ENCODE data around the gene C9orf43. TPM values are rescaled to one million over a fixed set of nuclear protein-coding genes. Genes with fewer than 3 reads are reported as not detected.
"Not testable (repeated sequence)": the region's sequence is repeated elsewhere in the genome, so short reads cannot be mapped to it uniquely, and the experiment has no call there.

Gene C9orf43
- total RNA-seq, 1 donor from 2014 or later = 0.24 TPM

DNA sequence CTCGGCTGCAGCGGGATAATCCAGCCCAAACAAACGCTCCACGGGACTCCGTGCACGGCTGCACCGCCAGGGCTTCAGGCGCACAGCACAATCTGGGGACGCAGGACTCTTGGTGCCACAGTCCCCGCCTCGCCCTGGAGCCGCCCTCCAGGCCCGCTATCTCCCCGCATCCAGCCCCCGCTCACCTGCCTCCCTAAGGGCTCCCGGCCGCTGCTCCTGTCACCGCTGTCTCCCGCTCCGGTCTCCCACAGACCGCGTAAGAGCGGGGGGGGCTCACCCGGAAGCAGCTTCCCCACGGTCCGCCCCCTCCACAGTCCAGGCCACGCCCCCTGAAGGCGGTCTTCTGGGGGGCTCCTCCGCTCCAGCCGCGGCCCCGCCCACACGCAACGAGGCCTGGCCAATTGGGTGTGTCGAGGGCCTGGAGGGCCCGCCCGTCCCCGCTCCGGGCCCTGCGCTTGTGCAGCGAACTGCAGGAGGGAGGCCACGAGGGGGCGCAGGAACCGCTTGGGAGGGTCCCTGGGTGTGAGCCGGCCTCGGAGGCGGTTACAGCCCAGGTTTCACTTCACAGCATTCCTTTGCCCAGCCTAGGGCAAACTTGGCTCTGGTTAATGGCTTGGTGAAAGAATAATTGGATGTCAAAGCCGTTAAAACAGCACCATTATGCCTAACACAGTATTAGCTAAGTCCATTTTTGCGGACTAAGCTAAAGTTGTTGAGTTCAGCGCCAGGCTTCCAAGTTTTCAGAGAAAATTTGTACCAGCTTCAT is 9.3 kb upstream of the C9orf43 start, which contains the start of gene ALAD:
Gene ALAD (minus strand): TSS at position 258 of the 766 bp plus-strand sequence. CDS start 7,725 bp downstream, outside the sequence.
- ATAC-seq = peak; percentile 99
- DNase-seq (ENCODE audit: missing footprints) = peak; percentile 100
- intact Hi-C loops (cut with DNase I) = loop anchor here (2.0 to 10.0 kb wide), 5 partner anchors 90 to 256 kb away; partner anchors contain the start of genes CDC26, PRPF4 and SLC31A2

DNA sequence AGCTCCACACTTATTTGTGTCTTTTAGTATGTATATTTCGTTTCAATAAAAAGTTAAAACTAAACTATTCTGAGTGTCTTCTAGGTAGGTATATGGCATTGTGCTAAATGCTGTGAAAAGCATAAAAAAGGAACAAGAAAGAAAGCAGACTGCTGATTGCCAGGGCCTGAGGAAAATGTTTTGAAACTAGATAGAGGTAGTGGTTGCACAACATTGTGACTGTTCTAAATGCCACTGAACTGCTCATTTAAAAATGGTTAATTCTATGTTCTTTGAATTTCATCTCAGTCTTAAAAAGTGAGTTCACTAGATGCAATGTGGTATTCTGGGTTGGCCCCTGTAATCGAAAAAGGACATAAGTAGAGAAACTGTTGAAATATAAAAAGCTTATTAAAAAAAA is 6.9 kb upstream of the C9orf43 start:
- intact Hi-C loops (cut with DNase I) = loop anchor here (5.0 to 10.0 kb wide), 3 partner anchors 184 to 254 kb away; partner anchors contain the start of gene SLC31A2
- DNase-seq (ENCODE audit: missing footprints) = no peak
- no peak for ATAC-seq

- not testable (repeated sequence) for DNase-seq (ENCODE audit: missing footprints); ATAC-seq
- intact Hi-C loops (cut with DNase I) = loop anchor here (10.0 kb wide), 1 partner anchor 252 kb away; the partner anchor contains the start of gene SLC31A2
These were observed 4.2 kb upstream of the C9orf43 start for GRCh38 chr9:113406353-113406752.

GRCh38 chr9:113406873-113407511 is 3.6 kb upstream of the C9orf43 start:
- intact Hi-C loops (cut with DNase I) = loop anchor here (1.0 to 10.0 kb wide), 2 partner anchors 98 to 252 kb away; partner anchors contain the start of gene SLC31A2
- not testable (repeated sequence) for DNase-seq (ENCODE audit: missing footprints); ATAC-seq

GRCh38 chr9:113409481-113409880 is 1.1 kb upstream of the C9orf43 start:
- DNase-seq (ENCODE audit: missing footprints) = no peak
- intact Hi-C loops (cut with DNase I) = loop anchor here (10.0 kb wide), 1 partner anchor 255 kb away; the partner anchor contains the start of gene SLC31A2
- no peak for ATAC-seq

- DNase-seq (ENCODE audit: missing footprints) (no peak), ATAC-seq (no peak)
- intact Hi-C loops (cut with DNase I) = loop anchor here (10.0 kb wide), 2 partner anchors 255 to 475 kb away; partner anchors contain the start of gene SLC31A2
These were observed 702 bp upstream of the C9orf43 start for GRCh38 chr9:113409883-113410206.

DNA sequence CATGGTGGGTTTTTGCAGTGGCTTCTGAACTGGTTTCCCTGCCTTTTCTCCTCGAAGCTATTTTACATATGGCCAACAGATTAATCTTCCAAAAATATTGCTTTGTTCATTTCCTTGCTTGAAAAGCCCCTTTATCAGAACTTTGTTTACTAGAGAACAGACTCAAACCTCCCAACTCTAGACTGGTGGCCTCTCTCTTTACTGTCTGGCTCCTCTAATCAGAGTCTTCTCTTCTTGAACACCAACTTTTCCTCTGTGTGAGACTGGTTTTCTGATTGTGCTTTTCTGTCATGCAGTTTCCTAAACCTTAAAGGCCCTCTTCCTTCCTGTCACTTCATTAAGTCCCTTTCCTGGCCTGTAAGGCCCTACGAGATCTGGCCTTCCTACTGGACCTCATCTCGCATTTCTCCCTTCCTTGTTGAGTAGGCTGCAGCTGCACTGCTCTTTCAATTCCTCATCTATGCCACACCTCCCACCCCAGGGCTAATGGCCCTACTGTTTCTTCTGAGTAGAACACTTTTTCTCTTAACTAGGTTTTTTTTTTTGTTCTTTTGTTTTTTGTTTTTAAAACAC is 5.7 kb downstream of the C9orf43 start:
- ATAC-seq = peak; percentile 68
- intact Hi-C loops (cut with DNase I) = loop anchor here (10.0 kb wide), 1 partner anchor 469 kb away; no protein-coding TSS in a partner anchor

DNA sequence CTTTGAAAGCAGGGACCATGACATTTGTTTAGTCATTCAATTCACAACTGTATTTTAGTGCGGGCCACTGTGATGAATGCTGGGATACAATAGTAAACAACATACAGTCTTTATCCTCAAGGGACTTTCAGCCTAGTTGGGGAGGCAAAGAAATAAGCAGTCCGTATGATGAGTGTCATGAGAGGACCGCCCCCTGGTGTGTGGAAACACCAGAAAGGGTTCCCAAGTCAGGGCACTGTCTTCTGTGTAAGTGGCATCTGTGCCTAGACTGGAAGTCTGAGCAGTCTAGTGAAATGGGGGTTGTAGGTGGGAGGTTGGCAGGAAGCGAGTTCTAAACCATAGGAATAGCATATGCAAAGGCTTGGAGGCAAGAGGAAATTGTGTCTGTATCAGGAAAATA is 6.8 kb downstream of the C9orf43 start:
- intact Hi-C loops (cut with DNase I) = loop anchor here (10.0 kb wide), 1 partner anchor 467 kb away; no protein-coding TSS in a partner anchor
- ATAC-seq = no peak
- DNase-seq (ENCODE audit: missing footprints) = no peak

More for the DNA sequence above, 5.7 kb downstream of the C9orf43 start:
- no peak for DNase-seq (ENCODE audit: missing footprints)

DNA sequence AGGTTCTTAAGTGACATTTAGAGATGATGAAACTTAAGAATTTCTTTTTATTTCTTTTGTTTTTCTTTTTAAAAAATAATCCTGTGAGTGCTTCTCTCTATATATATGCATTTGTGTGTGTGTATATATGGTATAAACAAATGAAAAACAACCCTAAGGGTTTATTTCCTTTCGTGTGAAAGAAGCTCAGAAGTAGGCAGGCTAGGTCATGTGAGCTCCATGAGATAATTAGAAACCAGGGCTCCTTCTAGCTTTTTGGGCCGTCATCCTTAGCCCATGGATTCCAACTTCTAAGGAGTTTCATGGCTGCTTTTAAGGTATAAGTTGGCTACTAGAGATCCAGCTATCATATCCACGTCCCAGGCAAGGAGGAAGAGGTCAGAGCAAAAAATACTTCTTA is 11.2 kb downstream of the C9orf43 start:
- ATAC-seq (no peak), DNase-seq (ENCODE audit: missing footprints) (no peak)
- intact Hi-C loops (cut with DNase I) = no loop called here

DNA sequence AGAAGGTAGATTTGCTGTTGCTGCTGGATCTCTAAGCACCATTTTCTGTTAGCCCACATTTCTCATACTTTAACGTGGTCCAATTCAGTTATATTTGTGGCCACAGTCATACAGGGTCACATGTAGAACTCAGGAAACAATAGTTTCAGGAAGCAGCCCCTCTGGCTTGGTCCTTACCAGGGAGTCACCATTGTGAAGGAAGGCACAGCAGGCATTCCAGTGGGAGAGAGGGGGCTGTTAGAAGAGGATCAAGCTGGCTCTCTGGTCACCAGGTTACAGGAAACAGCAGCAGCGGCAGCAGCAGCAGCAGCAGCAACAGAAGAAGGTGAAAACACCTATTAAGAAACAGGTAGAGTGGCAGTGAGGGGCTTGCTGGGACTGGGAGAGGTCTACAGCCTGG is 14.5 kb downstream of the C9orf43 start:
- ATAC-seq = no peak
- no peak for DNase-seq (ENCODE audit: missing footprints)
- intact Hi-C loops (cut with DNase I) = no loop called here

DNA sequence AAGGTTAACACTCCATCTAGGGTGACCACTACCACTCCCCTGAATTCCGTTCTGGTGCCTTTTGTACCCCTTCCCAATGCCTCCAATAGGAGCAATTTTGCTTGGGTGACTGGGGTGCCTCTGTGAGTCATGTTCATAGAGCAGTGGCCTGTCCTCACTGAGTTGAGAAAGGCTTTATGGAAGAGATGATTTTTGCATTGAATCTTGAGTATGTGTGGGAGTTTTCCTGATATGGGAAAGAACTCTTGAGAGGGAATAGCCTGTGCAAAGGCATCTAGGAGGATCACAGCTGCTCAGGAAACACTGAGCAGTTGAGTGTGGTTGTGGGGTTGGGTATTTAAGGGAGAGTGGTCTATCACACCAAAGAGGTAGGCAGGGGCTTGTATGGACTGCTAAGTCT is 16.2 kb downstream of the C9orf43 start:
- intact Hi-C loops (cut with DNase I) = no loop called here
- DNase-seq (ENCODE audit: missing footprints) (no peak), ATAC-seq (no peak)

- DNase-seq (ENCODE audit: missing footprints) (no peak), ATAC-seq (no peak)
- intact Hi-C loops (cut with DNase I) = no loop called here
These were observed 17.1 kb downstream of the C9orf43 start for GRCh38 chr9:113427629-113428028.

DNA sequence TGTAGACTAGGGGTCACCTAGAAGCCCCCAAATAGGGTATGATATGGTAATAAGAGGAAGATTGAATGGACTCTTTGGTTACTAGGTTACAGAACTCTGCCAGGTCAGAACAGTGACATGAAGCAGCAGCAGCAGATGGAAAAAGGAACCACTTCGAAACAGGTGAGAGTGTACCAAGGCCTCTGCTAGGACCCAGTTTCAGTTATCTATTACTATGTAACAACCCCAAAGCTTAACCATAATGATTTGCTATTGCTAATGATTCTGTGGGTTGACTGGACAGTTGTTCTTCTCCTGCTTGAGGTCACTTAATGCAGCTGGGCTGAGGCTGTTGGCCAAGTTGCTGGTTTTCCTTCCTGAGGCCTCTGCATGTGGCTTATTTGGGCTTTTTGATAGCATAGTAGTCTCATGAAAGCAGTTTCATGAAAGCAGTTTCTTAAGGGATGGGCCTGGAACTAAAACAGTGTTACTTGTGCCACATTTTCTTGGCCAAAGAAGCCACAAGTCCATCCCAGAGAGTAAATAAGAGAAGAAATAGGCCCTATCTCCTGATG is 17.6 kb downstream of the C9orf43 start:
- DNase-seq (ENCODE audit: missing footprints) = no peak
- intact Hi-C loops (cut with DNase I) = no loop called here

DNA sequence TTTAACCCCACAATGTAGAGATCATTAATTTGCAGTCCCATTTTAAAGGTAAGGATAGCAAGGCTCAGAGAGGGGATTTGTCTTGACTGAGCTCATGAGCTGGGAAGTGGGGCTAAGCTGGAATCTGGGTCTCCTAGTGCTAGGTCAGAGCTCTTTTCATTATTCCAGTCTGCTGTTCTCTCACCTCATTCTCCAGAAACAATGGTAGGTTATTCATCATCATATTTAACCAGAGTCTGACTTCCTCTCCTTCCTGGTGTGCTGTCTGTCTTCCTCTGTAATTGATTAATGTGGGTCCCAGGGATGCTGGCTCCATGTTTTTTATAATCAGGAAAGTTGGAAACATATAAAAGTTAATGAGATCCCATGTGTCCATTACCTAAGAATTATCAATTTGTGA is 20.6 kb downstream of the C9orf43 start:
- DNase-seq (ENCODE audit: missing footprints) (no peak), ATAC-seq (no peak)
- intact Hi-C loops (cut with DNase I) = no loop called here

More for the DNA sequence above, 17.6 kb downstream of the C9orf43 start:
- ATAC-seq = no peak

- ATAC-seq (no peak), DNase-seq (ENCODE audit: missing footprints) (no peak)
- intact Hi-C loops (cut with DNase I) = no loop called here
These were observed 26.4 kb downstream of the C9orf43 start for GRCh38 chr9:113436728-113437515.

- intact Hi-C loops (cut with DNase I) = not testable (repeated sequence)
These were observed 27.2 kb downstream of the C9orf43 start for GRCh38 chr9:113437716-113438115.

DNA sequence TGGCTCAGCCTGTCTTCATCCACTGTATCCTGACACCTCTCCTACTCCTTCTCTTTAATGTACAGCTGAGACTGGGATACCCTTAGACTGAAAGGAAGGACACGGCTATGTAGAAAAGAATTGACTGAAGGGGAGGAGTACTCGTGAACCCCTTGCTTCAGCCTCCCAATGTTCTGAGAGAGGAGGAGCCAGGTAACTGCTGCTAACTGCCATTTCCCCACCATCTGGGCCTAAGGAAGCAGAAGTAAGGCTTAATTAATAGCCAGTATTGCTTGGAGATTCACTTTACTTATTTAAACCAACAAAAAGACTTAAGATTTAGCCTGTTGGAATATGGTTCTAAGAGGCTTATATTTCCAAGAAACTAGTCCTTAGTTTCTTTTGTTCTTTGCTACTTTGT is 34.2 kb downstream of the C9orf43 start:
- ATAC-seq (no peak), DNase-seq (ENCODE audit: missing footprints) (no peak)
- intact Hi-C loops (cut with DNase I) = loop anchor here (2.0 kb wide), 1 partner anchor 214 kb away; no protein-coding TSS in a partner anchor

More at GRCh38 chr9:113437716-113438115, 27.2 kb downstream of the C9orf43 start:
- DNase-seq (ENCODE audit: missing footprints); ATAC-seq: not testable (repeated sequence)

DNA sequence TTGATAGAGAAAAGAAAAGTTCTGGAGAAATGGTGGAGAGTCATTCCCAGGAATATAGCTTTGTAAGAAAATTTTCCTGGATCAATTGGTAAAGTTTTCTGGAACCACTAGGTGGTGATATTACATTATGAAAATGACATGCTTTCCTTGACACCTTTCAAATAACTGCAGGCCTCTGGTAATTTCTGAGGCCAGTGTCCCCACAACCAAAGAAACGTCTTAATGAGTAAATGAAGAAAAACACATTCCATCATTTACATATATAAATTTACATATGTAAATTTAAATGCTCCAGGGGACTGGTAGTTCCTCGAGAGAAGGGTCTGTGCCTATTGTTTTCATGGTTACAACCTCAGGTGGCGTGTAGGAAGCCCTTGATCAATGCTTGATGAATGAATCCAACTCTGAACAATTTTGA is 35.8 kb downstream of the C9orf43 start:
- peak; percentile 34 for ATAC-seq
- DNase-seq (ENCODE audit: missing footprints) = no peak
- intact Hi-C loops (cut with DNase I) = loop anchor here (2.0 kb wide), 1 partner anchor 140 kb away; no protein-coding TSS in a partner anchor

Measured in Right ventricle myocardium inferior (tissue), 1 donor.